C4-2B (cell line): ENCODE results near the gene GPSM3.

ENCODE experiments used
- ZFX ChIP-seq: fragments of 450-650 bp; IDR thresholded peaks from 2 replicates; pipeline ENCODE4 v1.6.1; 2017
- TF ChIP-seq, protein P1 (sequence below): fragments of 450-650 bp; conservative IDR thresholded peaks from 2 replicates; pipeline ENCODE4 v1.5.1; 2017; ENCODE audit warnings: mild to moderate bottlenecking

DNA sequence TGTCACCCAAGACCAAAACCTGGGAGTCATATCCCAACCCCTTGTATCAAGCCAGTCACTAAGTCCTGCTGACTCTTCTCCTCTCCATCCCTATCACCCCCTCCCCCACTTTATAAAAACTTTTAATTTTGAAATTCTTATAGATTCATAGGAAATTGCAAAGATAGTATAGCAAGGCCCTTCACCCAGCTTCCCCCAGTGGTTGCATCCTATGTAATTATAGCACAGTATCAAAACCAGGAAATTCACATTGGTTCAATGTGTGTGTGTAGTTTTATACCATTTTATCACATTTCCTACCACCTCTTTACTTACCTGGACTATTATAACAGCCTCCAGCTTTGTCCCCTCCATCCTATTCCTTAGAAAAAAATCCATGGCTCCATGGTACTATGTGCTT is 34.4 kb downstream of the GPSM3 start:
- TF ChIP-seq, protein P1, sequence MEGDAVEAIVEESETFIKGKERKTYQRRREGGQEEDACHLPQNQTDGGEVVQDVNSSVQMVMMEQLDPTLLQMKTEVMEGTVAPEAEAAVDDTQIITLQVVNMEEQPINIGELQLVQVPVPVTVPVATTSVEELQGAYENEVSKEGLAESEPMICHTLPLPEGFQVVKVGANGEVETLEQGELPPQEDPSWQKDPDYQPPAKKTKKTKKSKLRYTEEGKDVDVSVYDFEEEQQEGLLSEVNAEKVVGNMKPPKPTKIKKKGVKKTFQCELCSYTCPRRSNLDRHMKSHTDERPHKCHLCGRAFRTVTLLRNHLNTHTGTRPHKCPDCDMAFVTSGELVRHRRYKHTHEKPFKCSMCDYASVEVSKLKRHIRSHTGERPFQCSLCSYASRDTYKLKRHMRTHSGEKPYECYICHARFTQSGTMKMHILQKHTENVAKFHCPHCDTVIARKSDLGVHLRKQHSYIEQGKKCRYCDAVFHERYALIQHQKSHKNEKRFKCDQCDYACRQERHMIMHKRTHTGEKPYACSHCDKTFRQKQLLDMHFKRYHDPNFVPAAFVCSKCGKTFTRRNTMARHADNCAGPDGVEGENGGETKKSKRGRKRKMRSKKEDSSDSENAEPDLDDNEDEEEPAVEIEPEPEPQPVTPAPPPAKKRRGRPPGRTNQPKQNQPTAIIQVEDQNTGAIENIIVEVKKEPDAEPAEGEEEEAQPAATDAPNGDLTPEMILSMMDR: no peak
- no peak for TF ChIP-seq ZFX
